Measurements from ENCODE around the gene BCL2L1. TPM values are rescaled to one million over a fixed set of nuclear protein-coding genes. Genes with fewer than 3 reads are reported as not detected.

Gene BCL2L1
- total RNA-seq, 2 experiments from 2014 or later, result 64.2 to 88.8 TPM

GRCh38 chr20:31717478-31718201 is 5.0 kb downstream of the BCL2L1 start:
- H2AFZ ChIP-seq (ENCODE audit: low read length), result no peak overlapping the region
- peaks cover 97% of the 10 kb centered on the region for H3K79me2 ChIP-seq (ENCODE audit: insufficient read depth, low read depth, low read length)
- BruUV-seq (replicated peaks), result no TSS peak
- TF ChIP-seq CTCF (conservative IDR thresholded peaks at IDR 0.05; ENCODE audit: low read length) (no peak), EZH2phosphoT487 (IDR thresholded peaks at IDR 0.05; ENCODE audit: borderline replicate concordance, low read depth, low read length) (no peak)
- no peaks in the 10 kb centered on the region for H3K9me3 ChIP-seq (ENCODE audit: low read length)
- DNase-seq (ENCODE audit: low spot score), result no peak
- POLR2A ChIA-PET, result interaction anchor here (0.5 to 3.0 kb wide), 7 partner anchors 9 to 65 kb away, joined by 3 to 22 read pairs (median 3); no protein-coding TSS in a partner anchor
- no peak overlapping the region for H3K27ac ChIP-seq (ENCODE audit: low read depth, low read length, poor library complexity, severe bottlenecking)
- H4K20me1 ChIP-seq (ENCODE audit: insufficient read depth, low read length), result peaks cover 25% of the 10 kb centered on the region; the same call in 1 of the 2 replicates
- intact Hi-C loops (cut with micrococcal nuclease; ENCODE audit: unreplicated experiment), result no loop called here
- peaks cover 87% of the 10 kb centered on the region for H3K36me3 ChIP-seq (ENCODE audit: insufficient read depth, low read length)
- H3K4me1 ChIP-seq (ENCODE audit: insufficient read depth, low read length, poor library complexity, severe bottlenecking), result peaks cover 71% of the 10 kb centered on the region
- H3K4me2 ChIP-seq (ENCODE audit: low read length), result peak overlapping the region; percentile 70
- CTCF ChIA-PET (ENCODE audit: unreplicated experiment), result interaction anchor here (0.6 to 1.2 kb wide), 3 partner anchors 23 to 55 kb away, joined by 3 to 4 read pairs (median 3); no protein-coding TSS in a partner anchor
- H3K9me2 ChIP-seq (ENCODE audit: insufficient read depth, low read length), result no peaks in the 10 kb centered on the region
- peak overlapping the region; percentile 95 for H3K4me3 ChIP-seq (ENCODE audit: low read depth, low read length, poor library complexity, severe bottlenecking)

GRCh38 chr20:31716818-31717477 is 5.7 kb downstream of the BCL2L1 start:
- no peak for TF ChIP-seq CTCF (conservative IDR thresholded peaks at IDR 0.05; ENCODE audit: low read length)
- no peak for TF ChIP-seq EZH2phosphoT487 (IDR thresholded peaks at IDR 0.05; ENCODE audit: borderline replicate concordance, low read depth, low read length)
- H3K79me2 ChIP-seq (ENCODE audit: insufficient read depth, low read depth, low read length), result peaks cover 97% of the 10 kb centered on the region
- no peak for DNase-seq (ENCODE audit: low spot score)
- intact Hi-C loops (cut with micrococcal nuclease; ENCODE audit: unreplicated experiment), result no loop called here
- no peak overlapping the region for H3K27ac ChIP-seq (ENCODE audit: low read depth, low read length, poor library complexity, severe bottlenecking)
- BruUV-seq (replicated peaks), result no TSS peak
- peak overlapping the region; percentile 95 for H3K4me3 ChIP-seq (ENCODE audit: low read depth, low read length, poor library complexity, severe bottlenecking)
- H4K20me1 ChIP-seq (ENCODE audit: insufficient read depth, low read length), result peaks cover 25% of the 10 kb centered on the region; the same call in 1 of the 2 replicates
- no peaks in the 10 kb centered on the region for H3K9me3 ChIP-seq (ENCODE audit: low read length)
- no peaks in the 10 kb centered on the region for H3K9me2 ChIP-seq (ENCODE audit: insufficient read depth, low read length)
- POLR2A ChIA-PET, result interaction anchor here (0.5 to 3.0 kb wide), 9 partner anchors 8 to 64 kb away, joined by 3 to 22 read pairs (median 3); no protein-coding TSS in a partner anchor
- H3K4me1 ChIP-seq (ENCODE audit: insufficient read depth, low read length, poor library complexity, severe bottlenecking), result peaks cover 78% of the 10 kb centered on the region
- H2AFZ ChIP-seq (ENCODE audit: low read length), result no peak overlapping the region
- CTCF ChIA-PET (ENCODE audit: unreplicated experiment), result interaction anchor here (0.6 to 1.2 kb wide), 2 partner anchors 40 to 55 kb away, joined by 3 to 4 read pairs; no protein-coding TSS in a partner anchor
- peak overlapping the region; percentile 70 for H3K4me2 ChIP-seq (ENCODE audit: low read length)
- peaks cover 92% of the 10 kb centered on the region for H3K36me3 ChIP-seq (ENCODE audit: insufficient read depth, low read length)

All from OCI-LY7 (cell line).